Esophagus mucosa (tissue), 1 donor: ENCODE data around the gene PURB. TPM values are rescaled to one million over a fixed set of nuclear protein-coding genes. Genes with fewer than 3 reads are reported as not detected.
"Not testable (repeated sequence)": the region's sequence is repeated elsewhere in the genome, so short reads cannot be mapped to it uniquely, and the experiment has no call there.

Source experiments
- ATAC-seq: fragments of 200-7000 bp; cut with Tn5 transposase; one replicate; pipeline ENCODE4 v1.9.1; 2020
- total RNA-seq: library from RNA; stranded (reverse); gene quantifications from one replicate; pipeline ENCODE4 v1.2.4, GENCODE V29; 2023
- donor health status: DM: yes; HTN: yes; CAD: no.

The PURB gene
- 19.4 TPM for total RNA-seq

DNA sequence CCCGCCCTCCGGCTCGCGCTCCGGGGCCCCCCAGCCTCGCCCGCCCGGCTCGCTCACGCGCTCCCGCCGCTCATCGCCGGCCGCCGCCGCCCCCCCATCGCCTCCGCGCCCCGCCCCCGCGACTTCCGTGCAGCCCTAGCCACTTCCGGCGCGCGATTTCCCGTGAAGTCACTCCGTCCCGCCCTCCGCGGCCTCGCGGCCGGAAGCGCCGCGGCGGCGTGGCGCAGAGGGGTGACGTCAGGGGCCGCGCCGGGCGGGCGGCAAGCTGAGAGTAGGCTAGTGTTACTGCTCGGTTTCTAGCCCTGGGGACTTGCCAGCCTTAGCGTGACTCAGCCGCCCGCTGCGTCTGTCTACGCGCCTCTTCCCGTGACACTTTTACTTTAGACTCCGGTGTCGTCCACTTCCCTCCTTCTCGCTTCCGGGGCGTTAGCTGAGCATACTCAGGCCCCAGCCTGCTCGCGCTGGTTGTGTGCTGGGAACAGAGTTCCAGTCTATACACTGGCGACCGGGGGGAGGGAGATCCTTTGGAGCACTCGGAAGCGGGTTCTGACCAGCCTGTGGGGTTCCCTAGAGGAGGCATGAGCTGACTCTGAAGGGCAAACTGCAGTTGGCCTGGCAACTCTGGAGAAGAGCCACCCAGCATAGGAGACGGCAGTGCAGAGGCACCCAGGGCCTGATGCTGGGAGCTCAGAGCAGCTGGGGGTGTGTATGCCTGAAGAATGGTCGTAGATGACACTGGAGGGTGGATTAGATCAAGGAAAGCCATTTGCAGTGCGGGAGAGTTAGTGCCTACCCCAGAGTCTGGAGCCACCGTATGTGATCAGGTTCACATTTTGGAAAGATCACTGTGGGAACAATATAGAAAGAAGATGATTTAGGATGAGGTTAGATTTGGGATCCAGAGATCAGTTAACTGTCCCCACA lies at the start of gene PURB:
Gene PURB (minus strand): TSS at position 137 of the 924 bp plus-strand sequence. CDS start 182 bp downstream, outside the sequence.
- peak; percentile 97 for ATAC-seq

DNA sequence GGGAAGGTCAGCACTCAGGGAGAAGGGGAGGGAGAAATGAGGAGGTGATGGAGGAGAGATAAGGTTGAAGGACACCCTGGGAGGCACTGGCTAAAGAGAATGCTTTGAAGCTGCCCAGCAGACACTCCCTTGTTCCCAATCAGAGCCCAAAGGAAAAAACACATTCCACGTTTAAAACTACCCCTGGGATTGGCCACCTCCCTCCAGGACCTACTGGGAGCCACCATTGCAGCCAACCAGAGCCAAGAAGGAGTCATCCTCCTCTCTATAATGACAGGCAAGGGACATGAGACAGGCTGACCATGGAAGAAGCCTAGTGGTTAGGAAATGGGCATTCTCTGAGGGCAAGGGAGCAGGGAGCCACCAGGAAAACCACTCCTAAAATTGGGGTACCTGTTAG lies 49.7 kb upstream of the PURB start:
- ATAC-seq: no peak

DNA sequence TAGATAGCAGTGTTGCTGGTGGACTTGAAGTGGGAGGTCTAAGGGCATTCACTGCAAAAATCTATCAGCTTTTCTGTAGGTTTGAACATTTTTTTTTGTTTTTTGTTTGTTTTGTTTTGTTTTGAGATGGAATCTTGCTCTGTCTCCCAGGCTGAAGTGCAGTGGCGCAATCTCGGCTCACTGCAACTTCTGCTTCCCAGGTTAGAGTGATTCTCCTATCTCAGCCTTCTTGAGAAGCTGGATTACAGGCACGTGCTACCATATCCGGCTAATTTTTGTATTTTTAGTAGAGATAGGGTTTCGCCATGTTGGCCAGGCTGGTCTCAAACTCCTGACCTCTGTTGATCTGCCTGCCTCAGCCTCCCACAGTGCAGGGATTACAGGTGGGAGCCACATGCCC lies 49.2 kb upstream of the PURB start:
- ATAC-seq: not testable (repeated sequence)

DNA sequence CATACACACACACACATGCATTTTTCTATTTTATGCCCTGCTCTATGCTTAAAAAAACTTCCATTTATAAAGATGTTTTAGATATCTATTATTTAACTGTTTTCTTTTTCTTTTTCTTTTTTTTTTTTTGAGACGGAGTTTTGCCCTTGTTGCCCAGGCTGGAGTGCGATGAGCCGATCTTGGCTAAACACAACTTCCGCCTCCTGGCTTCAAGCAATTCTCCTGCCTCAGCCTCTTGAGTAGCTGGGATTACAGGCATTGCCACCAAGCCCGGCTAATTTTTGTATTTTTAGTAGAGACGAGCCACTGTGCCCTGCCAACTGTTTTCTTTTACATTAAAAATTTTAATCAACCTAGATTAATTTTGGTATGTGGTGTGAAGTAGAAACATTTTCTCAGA lies 45.6 kb upstream of the PURB start:
- ATAC-seq: no peak

DNA sequence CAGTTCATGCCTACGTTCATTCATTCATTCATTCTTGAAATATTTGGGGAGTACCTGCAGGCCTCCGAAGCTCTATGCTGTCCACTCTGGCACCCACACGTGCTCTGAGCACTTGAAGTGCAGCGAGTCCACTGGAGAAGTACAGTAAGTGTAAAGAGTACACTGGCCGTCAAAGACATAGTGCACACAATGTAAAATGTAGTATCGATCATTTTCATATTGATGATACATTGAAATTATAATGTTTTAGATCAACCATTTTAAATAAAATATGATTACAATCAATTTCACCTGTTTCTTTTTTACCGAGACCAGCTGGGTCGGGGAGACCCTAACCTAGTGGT lies 37.0 kb upstream of the PURB start:
- no peak for ATAC-seq

DNA sequence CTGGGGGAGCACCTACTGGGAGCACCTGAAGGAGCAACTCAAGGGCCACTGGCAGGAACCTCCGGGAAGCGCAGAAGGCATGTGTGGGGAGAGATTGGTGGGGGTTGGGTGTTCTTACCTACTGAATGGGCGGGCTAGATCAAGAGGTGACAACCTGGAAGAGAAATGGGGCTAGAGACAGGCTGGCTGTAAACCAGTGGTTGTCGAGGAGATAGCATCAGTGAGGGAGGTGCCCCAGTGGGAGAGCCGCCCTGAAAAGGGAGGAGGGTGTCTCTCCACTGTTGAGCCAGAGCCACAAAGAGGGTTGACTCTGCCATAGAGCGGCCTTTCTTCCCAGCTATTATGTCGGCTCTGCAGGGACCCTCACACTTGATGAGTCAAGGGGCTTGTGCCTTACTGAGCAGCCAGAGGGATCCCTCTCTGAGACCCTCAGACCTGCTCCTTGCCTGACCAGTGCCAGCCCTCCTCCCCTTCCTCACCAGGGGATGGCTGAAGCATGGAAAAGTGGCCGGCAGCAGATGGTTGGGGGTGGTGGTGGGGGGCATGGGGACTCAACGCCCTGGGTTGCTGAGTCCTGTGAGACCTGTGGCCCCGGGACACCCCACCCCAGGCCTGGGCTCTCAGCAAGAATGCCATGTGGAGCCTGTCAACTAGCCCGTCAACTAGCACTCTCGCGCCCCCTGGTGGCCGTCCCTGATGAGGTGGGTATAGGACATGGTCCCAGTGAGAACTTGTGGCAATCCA lies 36.4 kb upstream of the PURB start:
- peak; percentile 94 for ATAC-seq

DNA sequence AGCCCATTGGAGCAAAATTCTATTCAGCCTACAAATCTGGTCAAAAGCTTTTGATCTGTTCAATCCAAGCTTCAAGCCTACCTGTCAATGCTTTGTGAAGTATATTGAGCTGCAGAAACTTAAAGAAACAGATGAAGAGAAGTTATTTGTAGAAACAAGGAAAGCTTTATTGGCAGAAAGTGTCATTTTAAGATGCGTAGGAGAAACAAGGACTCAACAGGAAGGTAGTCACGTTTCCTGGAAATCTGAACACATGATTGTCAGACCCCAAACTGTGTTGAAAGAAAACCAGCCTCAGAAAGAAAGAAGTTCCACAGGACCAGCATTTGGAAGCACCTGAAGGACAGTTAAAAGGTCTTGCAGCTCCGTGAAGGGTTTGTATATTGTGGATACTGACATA lies 34.8 kb upstream of the PURB start:
- no peak for ATAC-seq

DNA sequence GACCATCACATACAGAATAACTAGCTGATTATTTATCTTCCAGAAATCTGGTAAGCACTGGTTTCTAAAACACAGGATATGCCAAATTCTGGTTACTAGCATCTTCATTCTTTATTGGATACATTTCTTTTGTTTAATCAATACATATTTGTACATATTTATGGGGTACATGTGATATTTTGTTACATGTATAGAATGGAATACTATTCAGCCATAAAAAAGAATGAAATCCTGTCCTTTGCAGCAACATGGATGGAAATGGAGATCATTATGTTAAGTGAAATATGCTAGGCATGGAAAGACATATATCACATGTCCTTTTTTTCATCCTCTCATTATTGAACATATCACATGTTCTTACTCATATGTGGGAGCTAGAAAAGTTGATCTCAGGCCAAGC lies 32.7 kb upstream of the PURB start:
- ATAC-seq: no peak

DNA sequence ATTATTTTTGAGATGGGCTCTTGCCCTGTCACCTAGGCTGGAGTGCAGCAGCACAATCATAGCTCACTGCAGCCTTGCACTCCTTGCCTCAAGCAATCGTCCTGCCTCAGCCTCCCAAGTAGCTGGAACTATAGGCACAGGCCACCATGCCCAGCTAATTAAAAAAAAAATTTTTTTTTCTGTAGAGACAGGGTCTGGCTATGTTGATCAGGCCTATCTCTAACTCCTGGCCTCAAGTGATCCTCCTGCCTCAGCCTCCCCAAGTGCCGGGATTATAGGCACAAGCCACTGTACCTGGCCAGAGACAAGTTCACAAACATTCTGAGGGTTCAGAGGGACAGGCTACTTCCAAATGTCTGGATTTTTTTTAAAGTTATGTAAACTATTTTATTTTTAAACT lies 32.1 kb upstream of the PURB start:
- ATAC-seq: no peak

DNA sequence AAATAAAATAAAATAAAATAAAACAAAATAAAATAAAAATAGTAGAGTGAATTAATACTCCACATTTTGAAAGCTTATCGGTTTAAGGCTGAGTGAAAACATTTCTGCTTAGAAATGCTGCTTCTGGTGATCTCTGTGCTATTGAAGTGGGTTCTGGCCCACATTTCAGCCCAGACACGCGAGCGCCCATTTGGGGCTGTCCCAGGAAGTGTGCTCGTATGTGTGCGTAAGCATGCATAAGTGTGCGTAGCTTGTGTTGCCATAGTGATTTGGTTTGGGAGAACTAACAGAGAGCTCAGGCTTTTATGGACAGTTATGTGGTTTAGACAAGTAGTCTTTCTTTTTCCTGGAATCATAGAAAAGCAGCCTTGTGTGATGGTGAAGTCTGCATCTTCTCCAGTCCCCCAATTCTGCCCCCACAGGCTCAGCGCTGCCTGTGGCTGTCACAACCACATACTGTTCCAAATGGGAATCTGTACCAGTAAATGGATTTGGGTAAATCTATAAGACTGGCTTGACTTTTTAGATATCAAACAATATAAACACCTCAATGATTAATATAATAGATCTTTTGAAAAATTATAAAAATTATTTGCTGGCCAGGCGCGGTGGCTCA lies 29.8 kb upstream of the PURB start:
- ATAC-seq: no peak

DNA sequence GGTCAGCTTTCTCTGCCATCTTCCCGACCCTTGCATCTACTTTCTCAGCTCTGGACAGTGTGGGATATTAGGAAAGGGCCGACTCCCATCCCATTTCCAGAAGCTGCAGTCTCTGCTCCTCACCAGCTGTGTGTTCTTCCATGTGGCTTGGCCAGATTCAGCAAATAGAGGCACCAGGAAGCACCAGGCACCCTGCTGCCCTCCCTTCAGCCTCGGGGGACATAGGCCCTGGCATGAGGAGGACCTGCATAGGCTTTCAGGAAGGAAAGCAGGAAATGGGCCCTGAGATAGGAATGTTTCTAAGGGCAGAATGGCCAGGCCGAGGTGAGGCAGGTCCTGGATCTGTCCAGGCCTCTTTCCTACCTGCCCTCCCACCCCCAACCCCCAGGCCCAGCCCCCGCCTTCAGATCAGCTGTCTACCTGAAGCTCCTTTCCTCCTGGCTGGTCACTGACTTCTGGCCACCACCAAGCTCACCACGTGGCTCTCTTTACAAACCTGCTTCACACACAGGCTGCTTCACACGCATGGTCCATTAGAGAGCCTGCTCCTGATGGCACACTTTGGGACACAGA lies 27.5 kb upstream of the PURB start:
- ATAC-seq: peak; percentile 57

DNA sequence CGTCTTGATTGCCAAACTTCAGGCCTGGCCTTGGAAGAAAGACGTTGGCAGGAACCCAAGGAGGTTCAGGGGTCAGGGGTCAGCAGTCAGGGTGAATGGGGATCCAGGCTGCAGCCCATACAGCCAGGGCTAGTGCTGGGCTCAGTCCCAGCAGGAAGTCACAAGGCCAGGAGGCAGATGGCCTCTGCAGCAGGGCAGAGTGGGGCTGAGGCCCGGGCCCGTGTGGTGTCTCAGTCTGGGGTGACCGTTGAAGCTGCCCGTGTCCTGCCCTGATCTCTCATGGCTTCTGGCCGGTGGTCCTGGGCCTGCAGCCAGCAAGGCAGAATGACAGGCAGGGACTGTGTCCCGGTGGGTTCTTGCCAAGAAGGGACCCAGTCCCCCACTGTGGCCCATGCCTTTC lies 26.6 kb upstream of the PURB start:
- ATAC-seq: peak; percentile 45

DNA sequence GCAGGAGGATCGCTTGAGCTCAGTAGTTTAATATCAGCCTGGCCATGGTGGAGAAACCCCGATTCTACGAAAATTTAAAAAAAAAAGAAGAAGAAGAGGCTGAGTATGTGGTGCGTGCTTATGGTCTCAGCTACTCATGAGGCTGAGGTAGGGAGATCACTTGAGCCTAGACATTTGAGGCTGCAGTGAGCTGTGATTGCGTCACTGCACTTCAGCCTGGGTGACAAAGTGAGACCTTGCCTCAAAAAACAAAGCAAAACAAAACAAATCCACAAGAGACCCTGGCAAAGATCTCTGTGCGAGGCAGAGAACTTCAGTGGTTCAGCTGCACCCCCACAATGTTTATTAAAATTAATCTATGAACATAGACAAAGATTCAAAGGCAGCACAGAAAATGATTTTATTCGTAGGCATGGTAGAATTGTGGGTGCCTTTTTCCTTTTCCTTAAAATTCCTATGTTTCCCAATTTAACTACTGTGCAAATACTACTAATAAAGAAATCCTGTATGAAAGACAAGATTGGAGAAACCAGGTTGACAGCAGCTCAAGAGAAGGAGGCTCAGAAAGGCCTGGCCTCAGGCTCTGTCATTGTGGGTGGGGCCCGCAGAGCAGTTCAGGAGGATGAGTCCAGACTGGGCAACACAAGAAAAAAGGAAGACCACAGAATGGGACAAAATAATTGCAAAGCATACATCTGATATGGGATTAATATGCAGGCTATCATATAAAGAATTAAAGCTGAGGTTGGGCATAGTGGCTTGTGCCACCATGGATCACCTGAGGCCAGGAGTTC lies 24.5 kb upstream of the PURB start:
- ATAC-seq: no peak

DNA sequence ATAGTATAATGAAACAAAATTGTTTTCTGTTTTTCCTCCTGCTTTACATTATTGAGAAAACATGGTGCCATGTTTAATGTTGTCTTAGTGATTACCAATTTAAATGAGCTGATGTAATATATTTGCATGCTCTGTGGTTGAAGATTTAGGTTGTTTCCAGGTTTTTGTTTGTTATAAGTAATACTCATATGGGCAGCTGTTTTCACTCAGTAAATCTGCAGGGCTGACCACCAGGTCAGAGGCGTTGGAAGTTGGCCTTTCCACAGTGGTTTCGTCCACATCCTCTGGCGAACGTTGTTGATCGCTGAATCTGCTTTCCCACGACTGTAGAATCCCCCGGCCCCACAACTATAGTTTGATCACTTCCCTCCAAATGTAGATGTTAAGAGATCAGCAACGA lies 21.6 kb upstream of the PURB start:
- ATAC-seq: no peak

DNA sequence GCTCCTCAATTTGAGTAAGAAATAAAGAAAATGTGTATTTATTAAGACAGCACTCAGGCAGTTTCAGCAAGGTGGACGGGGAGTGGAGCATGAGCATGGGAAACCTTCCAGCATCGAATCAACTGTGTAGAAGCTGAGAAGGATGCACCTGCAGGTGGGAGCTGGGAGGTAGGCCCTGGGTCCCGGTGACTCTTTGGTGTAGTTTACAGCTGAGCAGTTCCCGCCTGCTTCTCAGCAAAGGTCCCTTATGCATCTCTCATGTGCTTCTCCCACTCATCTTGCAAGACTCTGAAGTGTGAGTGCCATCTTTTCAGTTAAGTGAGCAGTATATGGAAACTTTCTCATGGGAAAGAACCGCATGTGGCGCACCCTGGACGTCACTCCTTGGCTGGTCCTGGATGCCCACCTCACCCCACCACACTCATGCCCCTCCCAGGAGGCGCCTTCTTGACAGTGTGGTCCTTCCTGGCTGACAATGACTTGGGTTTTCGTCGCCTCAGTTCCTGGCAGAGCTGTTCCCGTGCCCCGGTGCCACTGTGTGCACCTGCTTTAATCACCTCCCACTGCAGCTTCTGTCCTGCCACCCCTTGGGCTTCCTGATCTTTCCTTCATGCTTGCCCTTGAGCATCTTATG lies 19.8 kb upstream of the PURB start:
- ATAC-seq: no peak

DNA sequence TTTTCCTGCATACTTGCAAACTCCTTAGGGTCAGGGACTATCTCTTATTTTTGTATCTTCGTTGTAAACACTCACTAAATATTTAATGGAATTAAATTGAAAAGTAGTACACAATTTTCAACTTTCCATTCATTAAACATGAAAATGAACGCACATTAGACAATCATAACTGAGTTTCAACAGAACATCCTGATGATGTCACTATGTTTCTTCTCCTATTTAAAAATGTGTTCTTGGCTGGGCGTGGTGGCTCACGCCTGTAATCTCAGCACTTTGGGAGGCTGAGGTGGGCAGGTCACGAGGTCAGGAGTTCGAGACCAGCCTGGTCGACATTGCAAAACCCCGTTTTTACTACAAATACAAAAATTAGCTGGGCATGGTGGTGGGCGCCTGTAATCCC lies 14.1 kb upstream of the PURB start:
- no peak for ATAC-seq

DNA sequence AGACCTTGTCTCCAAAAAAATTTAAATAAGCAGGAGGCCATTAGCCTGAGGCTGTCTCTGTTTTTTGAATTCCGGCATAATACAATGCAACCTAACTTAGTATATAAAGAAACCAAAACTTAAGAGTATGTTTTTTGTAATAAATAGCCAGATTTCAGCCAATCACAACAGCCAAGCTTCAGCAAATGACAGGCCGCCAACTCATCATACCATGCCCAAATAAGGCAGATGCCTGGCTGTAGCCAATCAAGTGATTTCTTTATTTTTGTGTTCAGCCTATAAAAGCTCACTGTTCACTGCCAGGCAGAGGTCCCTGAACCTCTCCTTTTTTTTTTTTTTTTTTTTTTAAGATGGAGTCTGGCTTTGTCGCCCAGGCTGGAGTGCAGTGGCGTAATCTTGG lies 12.7 kb upstream of the PURB start:
- ATAC-seq: no peak

DNA sequence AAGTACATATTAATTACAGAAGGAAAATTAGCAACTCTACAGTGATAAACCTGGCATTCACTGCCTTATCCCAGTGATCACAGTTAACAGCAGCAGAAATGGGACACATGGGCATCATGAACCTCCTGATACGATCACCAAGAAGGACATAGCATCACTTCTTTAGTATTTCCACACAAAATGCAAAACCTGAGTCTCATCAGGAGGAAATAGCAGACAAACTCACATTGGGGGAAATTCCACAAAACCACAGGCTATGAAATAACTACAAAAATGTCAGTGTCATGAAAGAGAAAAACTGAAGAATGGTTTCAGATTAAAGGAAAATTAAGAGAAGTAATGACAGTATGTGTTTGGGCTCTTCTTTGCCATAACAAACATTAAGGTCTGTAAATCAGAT lies 12.0 kb upstream of the PURB start:
- no peak for ATAC-seq

DNA sequence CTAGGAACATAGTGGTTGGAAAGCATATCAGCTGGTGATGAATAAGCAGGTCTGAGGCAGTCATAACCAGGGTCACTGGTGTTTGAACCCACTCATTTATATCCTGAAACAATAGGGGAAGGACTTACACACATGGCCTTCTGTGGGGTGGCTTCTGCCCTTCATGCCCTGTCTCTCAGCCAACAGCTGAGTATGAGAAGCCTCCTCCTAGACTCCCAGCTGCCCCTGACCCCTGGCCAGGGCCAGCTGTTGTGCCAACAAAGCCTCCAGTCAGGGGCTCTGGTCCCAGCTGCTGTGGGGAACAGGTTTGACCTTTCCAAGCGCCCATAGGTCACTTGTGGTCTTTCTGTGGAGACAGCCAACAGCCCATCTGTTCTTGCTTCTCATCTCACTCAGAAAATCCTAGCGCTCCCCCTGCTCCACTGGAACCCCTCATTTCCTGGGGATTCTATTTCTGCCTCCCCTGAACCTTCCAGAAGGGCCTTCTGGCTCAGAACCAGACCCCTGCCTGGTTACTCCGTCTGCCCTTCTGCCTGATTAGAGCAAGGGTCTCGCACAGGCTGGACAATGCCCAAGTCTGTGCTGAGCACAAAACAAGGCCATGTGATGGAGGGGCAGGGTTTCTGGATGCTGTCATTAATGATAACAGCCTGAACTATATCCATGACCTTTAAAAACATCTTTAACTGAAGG lies 9.7 kb upstream of the PURB start:
- no peak for ATAC-seq

DNA sequence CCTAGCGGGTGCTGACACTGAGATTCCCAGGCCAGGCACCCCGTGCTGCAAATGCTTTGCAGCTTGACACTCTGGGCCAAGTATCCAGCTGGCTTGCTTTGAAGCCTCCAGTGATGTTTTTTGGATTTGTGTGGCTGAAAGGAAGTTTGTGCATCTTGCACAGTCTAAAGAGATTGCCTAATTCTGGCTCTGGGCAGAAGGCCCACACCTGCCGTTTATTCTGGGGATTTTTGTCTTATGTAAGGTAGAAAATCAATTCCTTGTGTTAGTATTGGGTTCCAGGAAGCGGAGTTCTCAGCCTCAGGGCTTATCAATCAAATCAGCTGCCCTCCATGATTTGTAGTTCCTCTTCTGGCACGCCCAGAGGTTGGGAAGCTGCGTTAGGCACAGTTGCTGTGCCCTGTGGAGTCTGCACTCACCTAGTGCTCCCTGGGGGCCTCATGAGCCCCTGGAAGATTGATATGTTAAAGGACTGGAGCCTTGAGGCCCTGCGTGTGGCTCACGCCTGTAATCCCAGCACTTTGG lies 8.4 kb upstream of the PURB start:
- no peak for ATAC-seq

DNA sequence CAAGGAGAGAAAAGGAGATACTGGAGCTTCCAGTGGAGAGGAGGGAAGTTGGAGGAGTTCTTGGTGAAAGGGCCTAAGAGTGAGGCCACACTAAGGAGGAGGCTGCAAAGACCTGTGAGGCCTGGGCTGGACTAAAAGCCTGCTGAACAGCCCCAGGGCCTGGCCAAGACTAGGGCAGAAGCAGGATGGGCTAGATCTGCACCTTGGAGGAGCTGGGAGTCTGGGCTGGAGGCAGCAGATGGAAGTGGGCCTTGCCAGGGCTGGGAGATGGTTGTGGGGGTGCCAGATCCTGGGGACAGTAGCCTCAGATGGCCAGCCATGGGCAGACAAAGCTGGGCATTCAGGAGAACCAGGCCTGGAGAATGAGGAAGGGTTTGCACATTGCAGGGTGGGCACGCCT lies 6.5 kb upstream of the PURB start:
- ATAC-seq: no peak
